Measurements from ENCODE around the gene GLIS1. TPM values are rescaled to one million over a fixed set of nuclear protein-coding genes. Genes with fewer than 3 reads are reported as not detected.

The GLIS1 gene
- total and polyA plus RNA-seq, 10 of the 15 experiments (the other 5 are each of a cell fraction or from before 2014, with no cell fraction given), result not detected

- TF ChIP-seq FOXM1 (IDR thresholded peaks at IDR 0.05; ENCODE audit: low read depth, low read length), result no peak
Measured at GRCh38 chr1:53526451-53527101, 212.4 kb downstream of the GLIS1 start (continued).

- FAIRE-seq (no peak), ATAC-seq (peak; percentile 44), DNase-seq (ENCODE audit: low read depth, low spot score) (no peak)
- ChIA-PET POLR2A (no interaction called here), CTCF (no interaction called here), SMC1A (ENCODE audit: uncharacterized antibody, unreplicated experiment) (no interaction called here), RAD21 (ENCODE audit: unreplicated experiment) (no interaction called here)
- no peak overlapping the region for H3K27ac ChIP-seq (ENCODE audit: control insufficient read depth, insufficient read depth)
- H3K27me3 ChIP-seq (replicated peaks in 1 of 2; ENCODE audit: control insufficient read depth in 2 of 2, insufficient read depth in 2 of 2, low read length in 1 of 2), result no peaks in the 10 kb centered on the region
- H3K79me2 ChIP-seq (ENCODE audit: control insufficient read depth, insufficient read depth, low read length), result no peaks in the 10 kb centered on the region
- H3K9ac ChIP-seq (ENCODE audit: control insufficient read depth, insufficient read depth, low read length), result no peak overlapping the region
- TF ChIP-seq ZNF687 (IDR thresholded peaks at IDR 0.05) (no peak), PRDM15 (CRISPR knock-in tag; IDR thresholded peaks at IDR 0.05) (no peak), SIX5 (IDR thresholded peaks at IDR 0.05; ENCODE audit: low read depth, low read length, severe bottlenecking) (no peak), BACH1 (IDR thresholded peaks at IDR 0.05; ENCODE audit: borderline replicate concordance) (no peak), MYB (IDR thresholded peaks at IDR 0.05; ENCODE audit: borderline replicate concordance, low read depth, low read length) (no peak), ZSCAN29 (IDR thresholded peaks at IDR 0.05) (no peak), CBX5 (IDR thresholded peaks at IDR 0.05; ENCODE audit: low read depth) (no peak), CHD1 (IDR thresholded peaks at IDR 0.05; ENCODE audit: low read depth, low read length) (no peak), POLR2AphosphoS2 (IDR thresholded peaks at IDR 0.05; ENCODE audit: low read depth, low read length) (no peak), EGR1 (IDR thresholded peaks at IDR 0.05; ENCODE audit: borderline replicate concordance in 1 of 2, low read depth in 2 of 2, low read length in 2 of 2) (no peak), SREBF2 (IDR thresholded peaks at IDR 0.05; ENCODE audit: low read length) (no peak), SMC3 (IDR thresholded peaks at IDR 0.05; ENCODE audit: borderline replicate concordance, low read length) (no peak)
- in situ Hi-C loops (cut with MboI), result no loop called here
- intact Hi-C loops (cut with micrococcal nuclease; ENCODE audit: unreplicated experiment), result no loop called here
- H3K36me3 ChIP-seq (ENCODE audit: control insufficient read depth in 2 of 2, insufficient read depth in 2 of 2, low read length in 1 of 2), result no peaks in the 10 kb centered on the region
- H3K4me1 ChIP-seq (ENCODE audit: control insufficient read depth, insufficient read depth, low read length), result no peaks in the 10 kb centered on the region
- H3K4me2 ChIP-seq (ENCODE audit: control insufficient read depth, insufficient read depth), result no peak overlapping the region
- no peak overlapping the region for H2AFZ ChIP-seq (ENCODE audit: control insufficient read depth, low read depth, low read length)
- H3K9me3 ChIP-seq (replicated peaks; ENCODE audit: control insufficient read depth, insufficient read depth, low read length), result no peaks in the 10 kb centered on the region
- H3K4me3 ChIP-seq, result no peak overlapping the region
- 17% methylated on average over 10 of the region's 11 CpGs for WGBS (ENCODE audit: insufficient coverage, insufficient replicate concordance, low lambda C conversion rate, missing lambda C conversion rate)
- no TSS peak for BruUV-seq (replicated peaks)
- H4K20me1 ChIP-seq (ENCODE audit: control insufficient read depth, insufficient read depth), result no peaks in the 10 kb centered on the region
Measured at GRCh38 chr1:53525595-53525994, 213.4 kb downstream of the GLIS1 start.

Data from GM12878 (cell line).